Stomach (tissue), 9 donors: Measurements from ENCODE around the gene ZSCAN21. TPM values are rescaled to one million over a fixed set of nuclear protein-coding genes. Genes with fewer than 3 reads are reported as not detected.

Source experiments
- DNase-seq, 2 donors: peaks; one replicate each; pipeline versions ENCODE4 v3.0.0 to v3.0.0-alpha.2; 2013 to 2019
- H3K27ac ChIP-seq, 5 donors: fragments of 200-600 bp in 4 of 5; sonication (generic) in 4 of 5; one replicate each; pipeline ENCODE4 v1.5.1; 2013 to 2019; ENCODE audit warnings: mild to moderate bottlenecking in 1 of 5, moderate library complexity in 1 of 5
- H3K27me3 ChIP-seq, 3 donors: fragments of 200-600 bp; sonication (generic); one replicate each; pipeline ENCODE4 v1.5.1; 2017 to 2019; ENCODE audit warnings: mixed run types in 1 of 3
- H3K36me3 ChIP-seq, 4 donors: fragments of 200-600 bp; sonication (generic); 1 replicate in 3 of 4; 2 replicates in 1 of 4; pipeline ENCODE4 v1.5.1; 2016 to 2019
- H3K4me1 ChIP-seq, 4 donors: fragments of 200-600 bp; sonication (generic); one replicate each; pipeline ENCODE4 v1.5.1; 2016 to 2019
- H3K4me3 ChIP-seq, 4 donors: fragments of 200-600 bp; sonication (generic) in 3 of 4; one replicate each; pipeline ENCODE4 v1.5.1; 2016 to 2019; ENCODE audit warnings: mild to moderate bottlenecking in 1 of 4
- H3K9me3 ChIP-seq, 4 donors: fragments of 200-600 bp; sonication (generic); one replicate each; pipeline ENCODE4 v1.5.1; 2016 to 2019
- CTCF ChIP-seq, 7 experiments: fragments of 450-650 bp in 4 of 7; fragments of 200-600 bp in 3 of 7; sonication (generic) in 3 of 7; IDR thresholded peaks; one replicate each; pipeline ENCODE4 v1.5.1; 2016 to 2019; ENCODE audit warnings: antibody characterized with exemption in 7 of 7, control low read depth in 2 of 7, mild to moderate bottlenecking in 1 of 7
- EP300 ChIP-seq: sonication (generic); formaldehyde crosslinking; IDR thresholded peaks from one replicate; pipeline ENCODE4 v1.6.1; 2017; ENCODE audit warnings: antibody characterized with exemption
- POLR2A ChIP-seq, 4 donors: fragments of 450-650 bp; IDR thresholded peaks; one replicate each; pipeline ENCODE4 v1.6.1; 2016; ENCODE audit warnings: antibody characterized with exemption in 4 of 4, control low read depth in 2 of 4, mild to moderate bottlenecking in 1 of 4, moderate library complexity in 1 of 4
- POLR2AphosphoS5 ChIP-seq, 3 donors: sonication (generic); formaldehyde crosslinking; IDR thresholded peaks; one replicate each; pipeline ENCODE4 v1.6.1; 2016; ENCODE audit warnings: antibody characterized with exemption in 3 of 3
- WGBS, 5 donors: extraction: QIAGEN DNeasy Blood & Tissue Kit in 3 of 5; methylation state at CpG; one replicate each; pipeline versions ENCODE4 v1.1.5 to v1.1.7; 2013 to 2018; 5-methylcytosine and 5-hydroxymethylcytosine counted together
- intact Hi-C: fragments of 100-400 bp; cut with DNase I; formaldehyde crosslinking; loops from one replicate; pipeline ENCODE4 v1.15.1; 2023; ENCODE audit warnings: low total_unique reads
- polyA plus RNA-seq, 3 donors: library from polyadenylated mRNA; stranded (reverse); fragments of 200-250 nt; gene quantifications; one replicate each; pipeline ENCODE4 v1.2.3, GENCODE V29; 2013
- total RNA-seq, 5 donors: library from RNA; depleted of rRNA; stranded (reverse); fragments of >200 nt; gene quantifications; one replicate each; pipeline versions ENCODE4 v1.1.0 to v1.2.3, GENCODE V29; 2014 to 2016
- donor health status: healthy with polysubstance abuse.
- donor health status: Bipolar disorder and iron deficiency.
- donor health status: healthy.

Gene ZSCAN21
- total and polyA plus RNA-seq, 8 donors = 5.4 to 48.4 (median 8.9) TPM

- 0 to 2% (median 1%) methylated on average over 39 to 55 of the region's 55 CpGs for WGBS, 5 donors
- Histone ChIP-seq H3K4me1 (peaks cover 29 to 51% (median 42%) of the 10 kb centered on the region in 4 donors), H3K9me3 (no peaks in the 10 kb centered on the region), H3K27ac (peak within 1 kb of the TSS; percentile 67 to 93 (median 88)), H3K27me3 (no peaks in the 10 kb centered on the region), H3K36me3 (peaks cover 9 to 31% (median 30%) of the 10 kb centered on the region in 4 donors), H3K4me3 (peak within 1 kb of the TSS; percentile 84 to 98 (median 92))
- DNase-seq = peak; percentile 98 to 100
- TF ChIP-seq POLR2A (IDR thresholded peaks at IDR 0.05) (no peak), EP300 (peak; percentile 51), POLR2AphosphoS5 (IDR thresholded peaks at IDR 0.05) (peak; percentile 74 to 98 (median 85)), CTCF (IDR thresholded peaks at IDR 0.05) (peak in 6 of 7 experiments; percentile 61 to 97 (median 94))
- intact Hi-C loops = no loop called here
Measured at GRCh38 chr7:100081535-100082102, 32.0 kb downstream of the ZSCAN21 start, which contains the start of gene ZNF3. ZNF3 (minus strand) TSS chr7:100081723; CDS start chr7:100077357, 4,366 bp downstream.

- Histone ChIP-seq H3K27me3 (no peaks in the 10 kb centered on the region), H3K36me3 (peaks cover 0 to 18% (median 17%) of the 10 kb centered on the region in 4 donors), H3K27ac (peak overlapping the region in 4 of 5 donors; percentile 83 to 93 (median 89)), H3K4me3 (no peak overlapping the region), H3K4me1 (peaks cover 31 to 56% (median 43%) of the 10 kb centered on the region in 4 donors), H3K9me3 (no peaks in the 10 kb centered on the region)
- intact Hi-C loops = no loop called here
- no peak for DNase-seq
- TF ChIP-seq POLR2AphosphoS5 (IDR thresholded peaks at IDR 0.05) (no peak), POLR2A (IDR thresholded peaks at IDR 0.05) (no peak), EP300 (no peak), CTCF (IDR thresholded peaks at IDR 0.05) (no peak)
- 57 to 61% (median 59%) methylated on average over 4 of the region's 4 CpGs for WGBS, 5 donors
Measured at GRCh38 chr7:100082978-100083377, 33.4 kb downstream of the ZSCAN21 start.

- peaks cover 32 to 54% (median 40%) of the 10 kb centered on the region in 4 donors for H3K4me1 ChIP-seq
- intact Hi-C loops = no loop called here
- no peak overlapping the region for H3K4me3 ChIP-seq
- TF ChIP-seq CTCF (IDR thresholded peaks at IDR 0.05) (no peak), POLR2A (IDR thresholded peaks at IDR 0.05) (no peak), POLR2AphosphoS5 (IDR thresholded peaks at IDR 0.05) (no peak), EP300 (no peak)
- H3K9me3 ChIP-seq = no peaks in the 10 kb centered on the region
- no peak for DNase-seq
- 51 to 81% (median 72%) methylated on average over 3 of the region's 3 CpGs for WGBS, 5 donors
- H3K36me3 ChIP-seq = peaks cover 2 to 7% (median 5%) of the 10 kb centered on the region in 4 donors
- no peak overlapping the region for H3K27ac ChIP-seq
- no peaks in the 10 kb centered on the region for H3K27me3 ChIP-seq
Measured at GRCh38 chr7:100085515-100085914, 35.9 kb downstream of the ZSCAN21 start.

GRCh38 chr7:100087055-100087750, 37.6 kb downstream of the ZSCAN21 start:
- no peak overlapping the region for H3K4me3 ChIP-seq
- peaks cover 24 to 47% (median 30%) of the 10 kb centered on the region in 4 donors for H3K4me1 ChIP-seq
- WGBS, 5 donors = 53 to 89% (median 84%) methylated on average over 10 of the region's 10 CpGs
- peaks cover 17 to 24% (median 22%) of the 10 kb centered on the region in 4 donors for H3K36me3 ChIP-seq
- H3K27me3 ChIP-seq = no peaks in the 10 kb centered on the region
- H3K9me3 ChIP-seq = no peaks in the 10 kb centered on the region
- H3K27ac ChIP-seq = peak overlapping the region in 4 of 5 donors; percentile 79 to 92 (median 90)
- intact Hi-C loops = no loop called here
- TF ChIP-seq EP300 (no peak), POLR2AphosphoS5 (IDR thresholded peaks at IDR 0.05) (peak; percentile 12 to 84 (median 36))
- peak in 1 of 2 donors; percentile 80 for DNase-seq
